ENCODE data around the gene SH3RF1. TPM values are rescaled to one million over a fixed set of nuclear protein-coding genes. Genes with fewer than 3 reads are reported as not detected.
A peak's percentile ranks its signal among the peaks of the same experiment; 100 is the strongest.

SH3RF1 gene
- total RNA-seq, 1 experiment from 2014 or later = 15.3 TPM

GRCh38 chr4:169128902-169129301, 141.9 kb downstream of the SH3RF1 start:
- H3K23me2 ChIP-seq (ENCODE audit: insufficient read length, low read depth, low read length, poor library complexity, severe bottlenecking) = no peaks in the 10 kb centered on the region
- H3K4me1 ChIP-seq (ENCODE audit: insufficient read depth, low read length) = no peaks in the 10 kb centered on the region
- no peak overlapping the region for H3K14ac ChIP-seq (ENCODE audit: insufficient read depth, low read length)
- H4K91ac ChIP-seq (ENCODE audit: insufficient read length, low read depth, low read length) = no peak overlapping the region
- H2BK20ac ChIP-seq (ENCODE audit: low read depth, low read length, poor library complexity, severe bottlenecking) = no peak overlapping the region
- H3K27me3 ChIP-seq (ENCODE audit: insufficient read depth, low read length) = no peaks in the 10 kb centered on the region
- TF ChIP-seq CTCF (conservative IDR thresholded peaks at IDR 0.05) = no peak
- H3K9me3 Mint-ChIP-seq = no peaks in the 10 kb centered on the region
- no peak overlapping the region for H3K4me2 ChIP-seq (ENCODE audit: insufficient read depth, insufficient read length, low read length)
- no peaks in the 10 kb centered on the region for H3K9me3 ChIP-seq (ENCODE audit: control insufficient read depth, low read depth, low read length)
- no CpG with 5 or more reads among the region's 3 CpGs for WGBS (ENCODE audit: extremely low coverage, insufficient read length, low lambda C conversion rate)
- no peak overlapping the region for H3K9ac ChIP-seq (ENCODE audit: extremely low read depth, insufficient read length, low read length)
- no peak overlapping the region for H3T11ph ChIP-seq (ENCODE audit: low read length)
- no peak overlapping the region for H3K27ac ChIP-seq (ENCODE audit: insufficient read length, low read depth, low read length)
- no peak overlapping the region for H2BK120ac ChIP-seq (ENCODE audit: low read depth, low read length, poor library complexity, severe bottlenecking)
- no peak overlapping the region for H3K18ac ChIP-seq (ENCODE audit: insufficient read length, low read depth, low read length)
- H3K23ac ChIP-seq (ENCODE audit: insufficient read length, low read depth, low read length) = no peak overlapping the region
- H3K36me3 Mint-ChIP-seq (ENCODE audit: insufficient read depth in 1 of 3, low read depth in 3 of 3) = peaks cover 10 to 26% (median 11%) of the 10 kb centered on the region in 3 experiments; a peak in 6 of 7 replicates
- H3K56ac ChIP-seq (ENCODE audit: insufficient read length, low read depth, low read length) = no peak overlapping the region
- H4K8ac ChIP-seq (replicated peaks; ENCODE audit: insufficient read length, low read depth, low read length) = no peak overlapping the region
- no peaks in the 10 kb centered on the region for H3K79me2 ChIP-seq (ENCODE audit: insufficient read depth, low read length)
- H2AK5ac ChIP-seq (ENCODE audit: insufficient read length, low read length) = no peak overlapping the region
- no peaks in the 10 kb centered on the region for H4K20me1 ChIP-seq (ENCODE audit: control insufficient read depth, insufficient read depth, insufficient read length)
- H2BK12ac ChIP-seq (ENCODE audit: insufficient read length, low read depth, low read length) = no peak overlapping the region
- no peak overlapping the region for H2AFZ ChIP-seq (ENCODE audit: low read length)
- H3K4me3 Mint-ChIP-seq = no peak overlapping the region
- peak overlapping the region in 1 of 3 experiments; percentile 89; a peak in 1 of 7 replicates for H3K27ac Mint-ChIP-seq
- no peak for DNase-seq
- H4K5ac ChIP-seq (ENCODE audit: insufficient read length, low read depth, low read length) = no peak overlapping the region
- H3K4me1 Mint-ChIP-seq = peaks cover 3 to 6% of the 10 kb centered on the region in 2 experiments; a peak in 3 of 4 replicates
- no peak overlapping the region for H2BK5ac ChIP-seq (ENCODE audit: insufficient read length, low read length)
- H3K79me1 ChIP-seq (ENCODE audit: insufficient read depth, low read depth, low read length, poor library complexity, severe bottlenecking) = no peaks in the 10 kb centered on the region
- H2BK15ac ChIP-seq (ENCODE audit: low read depth, low read length) = no peak overlapping the region
- no peaks in the 10 kb centered on the region for H3K27me3 Mint-ChIP-seq (ENCODE audit: low read depth)
- no peak overlapping the region for H3K4ac ChIP-seq (ENCODE audit: low read depth, low read length)

Data from H9 (cell line).